PC-9 (cell line): ENCODE measurements around the gene KLHL1. TPM values are rescaled to one million over a fixed set of nuclear protein-coding genes. Genes with fewer than 3 reads are reported as not detected.

ENCODE experiments used
- BruUV-seq: library from RNA; stranded (reverse); fragments of 400-500 nt; replicated peaks from 2 replicates; lab custom pipeline; 2021; lab: Mats Ljungman, UMichigan
- CTCF ChIA-PET: fragments of 300-600 bp; sonication (Branson Sonifier 250); formaldehyde crosslinking; loops from one replicate; lab custom pipeline; 2022; ENCODE audit warnings: antibody characterized with exemption; lab: Charles Lee
- POLR2A ChIA-PET: fragments of 300-600 bp; sonication (Branson Sonifier 250); formaldehyde crosslinking; loops from one replicate; lab custom pipeline; 2022; ENCODE audit warnings: antibody characterized with exemption; ENCODE audit not compliant: unreplicated experiment; lab: Charles Lee
- DNase-seq, 2 experiments: peaks; one replicate each; pipeline versions ENCODE4 v3.0.0 to v3.0.0-alpha.2; 2015 to 2022; ENCODE audit warnings: mixed read lengths in 1 of 2
- H2AFZ ChIP-seq: fragments of 200-600 bp; sonication (generic); 2 replicates; pipeline ENCODE4 v1.8.1; 2017; ENCODE audit warnings: antibody characterized with exemption
- H3F3A ChIP-seq: fragments of 200-600 bp; sonication (generic); 2 replicates; pipeline ENCODE4 v1.8.1; 2017; ENCODE audit warnings: antibody characterized with exemption, mild to moderate bottlenecking, low read depth; ENCODE audit not compliant: insufficient read depth
- H3K27ac ChIP-seq: fragments of 200-600 bp; sonication (generic); 2 replicates; pipeline ENCODE4 v1.6.1; 2016; ENCODE audit warnings: mixed run types
- H3K27me3 ChIP-seq: fragments of 200-600 bp; sonication (generic); 2 replicates; pipeline ENCODE4 v1.6.1; 2016; ENCODE audit warnings: low read depth, mixed run types; ENCODE audit not compliant: insufficient read depth
- H3K36me3 ChIP-seq: fragments of 200-600 bp; sonication (generic); 2 replicates; pipeline ENCODE4 v1.6.1; 2016; ENCODE audit warnings: low read depth, mixed run types
- H3K4me1 ChIP-seq: fragments of 200-600 bp; sonication (generic); replicated peaks from 2 replicates; pipeline ENCODE4 v1.6.1; 2016; ENCODE audit warnings: mixed run types; ENCODE audit not compliant: insufficient read depth
- H3K4me2 ChIP-seq: fragments of 200-600 bp; sonication (generic); 2 replicates; pipeline ENCODE4 v1.6.1; 2017; ENCODE audit warnings: mixed run types
- H3K4me3 ChIP-seq: fragments of 200-600 bp; sonication (generic); 2 replicates; pipeline ENCODE4 v1.6.1; 2016; ENCODE audit warnings: mixed run types
- H3K79me2 ChIP-seq: fragments of 200-600 bp; sonication (generic); 2 replicates; pipeline ENCODE4 v1.6.1; 2017; ENCODE audit warnings: low read depth, mixed run types
- H3K9me2 ChIP-seq: fragments of 200-600 bp; sonication (generic); 2 replicates; pipeline ENCODE4 v1.8.1; 2017; ENCODE audit warnings: mild to moderate bottlenecking; ENCODE audit not compliant: insufficient read depth
- H3K9me3 ChIP-seq: fragments of 200-600 bp; sonication (generic); 2 replicates; pipeline ENCODE4 v1.8.1; 2016; ENCODE audit warnings: low read depth; ENCODE audit not compliant: insufficient read depth
- H4K20me1 ChIP-seq: fragments of 200-600 bp; sonication (generic); 2 replicates; pipeline ENCODE4 v1.8.1; 2017; ENCODE audit not compliant: insufficient read depth
- EZH2 ChIP-seq: fragments of 200-600 bp; sonication (generic); IDR thresholded peaks from 2 replicates; pipeline ENCODE4 v1.8.0; 2017; ENCODE audit warnings: antibody characterized with exemption, low read depth
- intact Hi-C: fragments of 100-400 bp; cut with micrococcal nuclease; formaldehyde crosslinking; loops from one replicate; pipeline ENCODE4 v1.10.0; 2022; ENCODE audit not compliant: unreplicated experiment
- total RNA-seq: library from RNA; stranded (reverse); gene quantifications from 2 replicates; pipeline ENCODE4 v1.2.3, GENCODE V29; 2021
- TF ChIP-seq, protein P1 (sequence below): fragments of 200-600 bp; sonication (generic); conservative IDR thresholded peaks from 2 replicates; pipeline ENCODE4 v1.6.1; 2017; ENCODE audit warnings: mixed run types, antibody characterized with exemption, mild to moderate bottlenecking, moderate library complexity

The KLHL1 gene
- total RNA-seq, 1 experiment from 2014 or later: not detected

DNA sequence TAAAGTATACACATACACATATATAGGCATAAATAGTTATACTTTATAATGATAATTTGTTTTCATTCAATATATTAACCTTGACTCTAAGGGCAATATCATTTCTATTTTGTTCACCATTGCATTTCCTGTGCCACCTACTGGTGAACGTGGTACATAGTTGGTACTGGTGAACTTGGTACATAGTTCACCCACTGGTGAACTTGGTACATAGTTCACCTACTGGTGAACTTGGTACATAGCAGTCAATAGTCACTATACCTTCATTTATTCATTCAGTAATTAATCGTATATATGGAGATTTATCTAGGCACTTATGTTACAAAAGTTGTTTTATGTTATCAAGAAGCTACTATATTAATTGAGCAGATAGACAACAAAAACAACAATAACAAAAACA lies 173.2 kb downstream of the KLHL1 start:
- POLR2A ChIA-PET: no interaction called here
- Histone ChIP-seq H3K4me3 (no peak overlapping the region), H2AFZ (no peak overlapping the region), H3K27ac (no peak overlapping the region), H3K9me3 (no peaks in the 10 kb centered on the region), H4K20me1 (peaks cover 4% of the 10 kb centered on the region; the same call in 1 of the 2 replicates), H3K79me2 (no peaks in the 10 kb centered on the region), H3K9me2 (no peaks in the 10 kb centered on the region), H3K4me1 (no peaks in the 10 kb centered on the region), H3K36me3 (no peaks in the 10 kb centered on the region), H3F3A (no peaks in the 10 kb centered on the region), H3K4me2 (no peak overlapping the region), H3K27me3 (no peaks in the 10 kb centered on the region)
- peak; percentile 1 to 39 for DNase-seq
- TF ChIP-seq, protein P1, sequence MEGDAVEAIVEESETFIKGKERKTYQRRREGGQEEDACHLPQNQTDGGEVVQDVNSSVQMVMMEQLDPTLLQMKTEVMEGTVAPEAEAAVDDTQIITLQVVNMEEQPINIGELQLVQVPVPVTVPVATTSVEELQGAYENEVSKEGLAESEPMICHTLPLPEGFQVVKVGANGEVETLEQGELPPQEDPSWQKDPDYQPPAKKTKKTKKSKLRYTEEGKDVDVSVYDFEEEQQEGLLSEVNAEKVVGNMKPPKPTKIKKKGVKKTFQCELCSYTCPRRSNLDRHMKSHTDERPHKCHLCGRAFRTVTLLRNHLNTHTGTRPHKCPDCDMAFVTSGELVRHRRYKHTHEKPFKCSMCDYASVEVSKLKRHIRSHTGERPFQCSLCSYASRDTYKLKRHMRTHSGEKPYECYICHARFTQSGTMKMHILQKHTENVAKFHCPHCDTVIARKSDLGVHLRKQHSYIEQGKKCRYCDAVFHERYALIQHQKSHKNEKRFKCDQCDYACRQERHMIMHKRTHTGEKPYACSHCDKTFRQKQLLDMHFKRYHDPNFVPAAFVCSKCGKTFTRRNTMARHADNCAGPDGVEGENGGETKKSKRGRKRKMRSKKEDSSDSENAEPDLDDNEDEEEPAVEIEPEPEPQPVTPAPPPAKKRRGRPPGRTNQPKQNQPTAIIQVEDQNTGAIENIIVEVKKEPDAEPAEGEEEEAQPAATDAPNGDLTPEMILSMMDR: peak; percentile 58
- TF ChIP-seq EZH2: no peak
- CTCF ChIA-PET: no interaction called here
- no TSS peak for BruUV-seq
- intact Hi-C loops: no loop called here

DNA sequence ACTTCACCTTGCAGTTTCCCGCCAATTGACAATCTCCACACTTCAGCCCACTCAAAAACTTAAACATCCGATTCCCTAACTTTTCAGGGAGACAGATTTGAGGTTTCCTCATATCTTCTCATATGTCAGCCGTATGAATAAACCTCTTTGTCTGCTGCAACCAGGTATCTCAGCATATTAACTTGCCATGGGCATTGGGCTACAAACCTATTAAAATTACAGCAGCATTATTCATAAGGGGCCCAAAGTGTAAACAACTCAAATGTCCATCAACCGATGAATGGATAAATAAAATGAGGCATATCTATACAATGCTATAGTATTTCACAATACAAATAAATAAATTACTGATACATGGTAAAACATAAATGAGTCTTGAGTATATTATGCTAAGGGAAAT lies 180.0 kb downstream of the KLHL1 start:
- Histone ChIP-seq H3K4me3 (no peak overlapping the region), H3K9me3 (no peaks in the 10 kb centered on the region; the same call in 1 of the 2 replicates), H3K4me2 (no peak overlapping the region), H3K4me1 (no peaks in the 10 kb centered on the region), H3K27me3 (no peaks in the 10 kb centered on the region), H3F3A (no peaks in the 10 kb centered on the region), H3K79me2 (no peaks in the 10 kb centered on the region), H3K9me2 (no peaks in the 10 kb centered on the region), H2AFZ (no peak overlapping the region), H3K27ac (no peak overlapping the region), H4K20me1 (no peaks in the 10 kb centered on the region; the same call in 1 of the 2 replicates), H3K36me3 (no peaks in the 10 kb centered on the region)
- BruUV-seq: no TSS peak
- ChIA-PET CTCF (no interaction called here), POLR2A (no interaction called here)
- DNase-seq: no peak
- intact Hi-C loops: no loop called here
- TF ChIP-seq EZH2: no peak
- TF ChIP-seq, protein P1: no peak

DNA sequence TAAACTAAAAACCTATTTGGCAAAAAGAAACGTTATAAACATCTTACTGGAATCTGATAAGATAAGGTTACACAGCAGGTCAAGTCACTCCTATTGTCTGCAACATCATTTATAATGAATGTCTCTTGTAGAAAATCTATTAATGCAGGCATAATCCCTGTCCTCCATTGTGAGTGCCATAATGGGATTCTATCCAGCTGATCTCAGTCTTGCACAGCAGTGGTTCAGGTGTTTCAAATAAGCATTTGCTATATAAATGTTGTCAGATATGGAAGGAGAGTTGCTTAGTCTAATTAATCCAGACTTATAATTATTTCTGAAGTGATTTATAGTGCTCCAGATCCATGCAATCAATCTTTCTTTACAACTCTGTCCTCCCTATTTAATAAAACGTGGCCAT lies 187.1 kb downstream of the KLHL1 start:
- Histone ChIP-seq H3K27me3 (no peaks in the 10 kb centered on the region), H3K4me3 (no peak overlapping the region), H3K9me2 (no peaks in the 10 kb centered on the region), H3K4me2 (no peak overlapping the region), H4K20me1 (no peaks in the 10 kb centered on the region), H3K36me3 (no peaks in the 10 kb centered on the region), H3K9me3 (no peaks in the 10 kb centered on the region), H3K27ac (no peak overlapping the region), H3K4me1 (no peaks in the 10 kb centered on the region), H2AFZ (no peak overlapping the region), H3F3A (no peaks in the 10 kb centered on the region), H3K79me2 (no peaks in the 10 kb centered on the region)
- ChIA-PET CTCF (no interaction called here), POLR2A (no interaction called here)
- BruUV-seq: no TSS peak
- intact Hi-C loops: no loop called here
- no peak for TF ChIP-seq EZH2
- DNase-seq: no peak

DNA sequence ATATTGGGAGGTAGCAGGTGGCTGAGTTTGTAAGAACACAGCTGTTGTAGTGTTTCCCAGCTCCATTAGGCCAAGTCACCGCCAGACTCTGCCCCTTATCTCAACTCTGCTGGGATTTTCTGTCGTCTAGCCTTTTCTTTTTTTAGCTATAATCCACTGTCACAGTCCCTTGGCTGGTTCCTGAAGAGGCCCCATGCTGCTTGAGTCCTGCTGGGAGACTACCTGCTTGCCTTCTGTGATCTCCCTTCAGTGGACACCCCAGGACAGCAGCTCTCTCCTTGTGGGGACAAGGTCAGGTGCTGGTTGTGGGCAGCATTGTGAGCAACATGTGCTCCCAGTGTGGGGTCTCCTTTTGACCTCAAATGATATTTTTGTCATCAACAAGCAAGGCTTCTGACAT lies 195.6 kb downstream of the KLHL1 start:
- no peaks in the 10 kb centered on the region for H3K27me3 ChIP-seq
- H3K27ac ChIP-seq: no peak overlapping the region
- POLR2A ChIA-PET: no interaction called here
- H4K20me1 ChIP-seq: no peaks in the 10 kb centered on the region
- no peak overlapping the region for H3K4me3 ChIP-seq
- no peaks in the 10 kb centered on the region for H3F3A ChIP-seq
- H3K36me3 ChIP-seq: no peaks in the 10 kb centered on the region
- BruUV-seq: no TSS peak
- no peaks in the 10 kb centered on the region for H3K9me2 ChIP-seq
- no peaks in the 10 kb centered on the region for H3K4me1 ChIP-seq
- TF ChIP-seq, protein P1: no peak
- TF ChIP-seq EZH2: no peak
- CTCF ChIA-PET: no interaction called here
- H3K9me3 ChIP-seq: no peaks in the 10 kb centered on the region
- intact Hi-C loops: no loop called here
- no peak for DNase-seq
- H3K4me2 ChIP-seq: no peak overlapping the region
- H3K79me2 ChIP-seq: no peaks in the 10 kb centered on the region
- H2AFZ ChIP-seq: no peak overlapping the region
